Suppressor macrophage (primary cell): ENCODE results near the gene ARHGAP18.

Experiments
- DNase-seq, 4 experiments: peaks; one replicate each; pipeline ENCODE4 v3.0.0-alpha.2; 2020 to 2022
- total RNA-seq, 17 experiments: gene quantifications; one replicate each; lab custom pipeline; 2026; ENCODE audit warnings: mixed read lengths in 6 of 17, inconsistent platforms in 3 of 17; lab: John Stamatoyannopoulos, UW

Gene ARHGAP18, protein sequence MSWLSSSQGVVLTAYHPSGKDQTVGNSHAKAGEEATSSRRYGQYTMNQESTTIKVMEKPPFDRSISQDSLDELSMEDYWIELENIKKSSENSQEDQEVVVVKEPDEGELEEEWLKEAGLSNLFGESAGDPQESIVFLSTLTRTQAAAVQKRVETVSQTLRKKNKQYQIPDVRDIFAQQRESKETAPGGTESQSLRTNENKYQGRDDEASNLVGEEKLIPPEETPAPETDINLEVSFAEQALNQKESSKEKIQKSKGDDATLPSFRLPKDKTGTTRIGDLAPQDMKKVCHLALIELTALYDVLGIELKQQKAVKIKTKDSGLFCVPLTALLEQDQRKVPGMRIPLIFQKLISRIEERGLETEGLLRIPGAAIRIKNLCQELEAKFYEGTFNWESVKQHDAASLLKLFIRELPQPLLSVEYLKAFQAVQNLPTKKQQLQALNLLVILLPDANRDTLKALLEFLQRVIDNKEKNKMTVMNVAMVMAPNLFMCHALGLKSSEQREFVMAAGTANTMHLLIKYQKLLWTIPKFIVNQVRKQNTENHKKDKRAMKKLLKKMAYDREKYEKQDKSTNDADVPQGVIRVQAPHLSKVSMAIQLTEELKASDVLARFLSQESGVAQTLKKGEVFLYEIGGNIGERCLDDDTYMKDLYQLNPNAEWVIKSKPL
- total RNA-seq: 39.7 to 337 (median 229) reads per million in 17 experiments

DNA sequence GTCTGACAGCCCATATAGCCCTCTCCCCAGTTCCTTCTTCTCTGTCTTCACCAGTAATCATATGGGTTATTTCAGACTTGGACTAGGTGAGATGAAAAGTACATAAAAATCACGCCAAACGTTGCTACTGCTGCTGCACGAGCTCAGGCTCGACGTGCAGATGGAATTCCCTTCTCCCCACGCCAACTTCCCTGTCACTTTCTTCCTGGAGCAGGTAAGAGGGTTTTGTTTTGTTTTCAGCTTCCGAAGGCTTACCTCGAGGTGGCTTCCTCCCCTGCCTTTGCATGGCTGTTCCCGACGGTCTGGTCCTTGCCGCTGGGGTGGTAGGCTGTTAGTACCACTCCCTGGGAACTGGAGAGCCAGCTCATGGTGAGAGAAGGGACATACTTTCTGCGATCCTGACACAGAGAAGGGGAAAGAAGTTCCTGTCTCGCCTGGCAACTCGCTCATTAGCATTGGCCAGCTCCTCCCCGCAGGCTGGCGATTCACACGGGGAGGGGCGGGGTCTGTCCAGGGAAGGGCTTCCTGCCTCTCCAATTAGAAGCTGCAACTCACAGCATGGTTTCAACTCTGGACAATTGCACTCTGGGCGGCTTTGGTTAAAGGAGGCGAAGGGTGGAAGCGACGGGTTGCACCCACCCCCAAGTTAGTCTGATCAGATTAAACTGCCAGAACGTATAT, at the start of gene ARHGAP18:
Gene ARHGAP18, minus strand, starts transcription at position 409 of the 681 bp plus-strand sequence. Its CDS starts 41 bp downstream, at position 368.
- peak; percentile 93 to 97 (median 96) for DNase-seq

DNA sequence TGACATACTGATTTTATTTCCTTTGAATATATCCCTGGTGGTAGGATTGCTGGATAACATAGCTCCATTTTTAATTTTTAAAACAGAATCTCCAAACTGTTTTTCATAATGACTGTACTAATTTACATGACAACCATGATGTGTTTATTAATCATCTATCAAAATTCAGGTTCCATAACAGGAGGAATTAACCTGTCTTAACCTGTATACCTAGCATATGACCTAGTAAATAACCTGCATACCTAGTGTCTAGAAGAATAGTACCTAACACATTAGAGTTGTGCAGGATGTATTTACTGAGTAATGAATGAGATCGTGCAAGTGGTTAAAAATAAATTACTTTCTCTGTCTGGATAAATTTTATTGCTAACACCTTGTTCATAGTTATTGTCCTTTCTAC, 45.8 kb upstream of the ARHGAP18 start:
- no peak for DNase-seq

DNA sequence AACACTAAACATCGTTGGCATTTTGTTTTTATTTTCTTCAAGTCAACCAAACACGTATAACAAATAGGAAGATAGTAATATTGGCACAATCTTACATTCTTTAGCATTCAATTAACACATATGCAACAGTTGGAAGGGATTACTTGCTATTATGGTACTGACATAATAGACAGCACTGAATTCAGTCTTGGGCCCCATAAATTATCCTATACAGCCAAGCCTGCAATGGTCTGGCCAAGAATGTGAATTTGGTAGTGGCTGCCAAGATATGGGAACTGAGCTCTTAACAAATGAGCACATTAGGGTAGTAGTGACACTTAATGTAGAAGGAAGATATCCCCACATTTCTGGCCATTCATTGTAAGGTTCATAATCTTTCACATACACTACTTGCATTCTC, 44.8 kb upstream of the ARHGAP18 start:
- no peak for DNase-seq

DNA sequence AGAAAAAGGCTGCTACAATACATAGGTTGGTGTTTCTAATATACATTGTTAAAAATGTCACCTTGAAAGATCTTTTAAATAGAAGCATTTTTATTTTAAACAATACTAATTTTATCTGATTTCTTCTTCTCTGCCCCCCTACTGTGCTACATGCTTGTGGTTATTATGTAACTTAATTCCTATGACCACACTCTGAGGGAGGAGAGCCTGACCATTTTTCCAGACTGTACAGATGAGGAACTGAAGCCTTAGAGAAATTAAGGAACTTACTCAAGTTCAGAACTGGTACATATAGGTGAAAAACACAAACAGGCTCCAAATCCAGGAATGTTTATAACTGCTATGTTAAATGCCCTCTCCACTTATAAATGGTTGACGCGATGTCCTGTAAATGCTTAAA, 43.4 kb upstream of the ARHGAP18 start:
- DNase-seq: peak; percentile 64 to 89 (median 79)

DNA sequence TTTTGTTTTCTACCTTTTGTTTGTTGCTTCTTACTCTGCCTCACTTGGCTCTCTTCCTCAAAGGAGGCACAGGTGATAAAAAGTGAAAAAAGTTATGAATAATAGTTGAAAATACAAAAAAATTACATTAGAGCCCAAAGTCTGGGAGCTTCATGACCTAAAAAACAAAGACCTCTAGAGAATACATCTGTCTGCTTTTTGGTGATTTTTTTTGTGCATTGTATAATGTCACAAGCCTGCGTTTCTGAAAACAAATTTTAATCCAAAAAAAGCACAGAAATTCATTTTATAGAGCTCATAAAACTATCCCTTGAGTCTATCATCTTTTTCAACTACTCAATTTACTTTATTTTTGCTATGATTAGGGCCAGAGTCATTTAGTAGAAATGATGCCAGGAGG, 41.4 kb upstream of the ARHGAP18 start:
- DNase-seq: no peak

DNA sequence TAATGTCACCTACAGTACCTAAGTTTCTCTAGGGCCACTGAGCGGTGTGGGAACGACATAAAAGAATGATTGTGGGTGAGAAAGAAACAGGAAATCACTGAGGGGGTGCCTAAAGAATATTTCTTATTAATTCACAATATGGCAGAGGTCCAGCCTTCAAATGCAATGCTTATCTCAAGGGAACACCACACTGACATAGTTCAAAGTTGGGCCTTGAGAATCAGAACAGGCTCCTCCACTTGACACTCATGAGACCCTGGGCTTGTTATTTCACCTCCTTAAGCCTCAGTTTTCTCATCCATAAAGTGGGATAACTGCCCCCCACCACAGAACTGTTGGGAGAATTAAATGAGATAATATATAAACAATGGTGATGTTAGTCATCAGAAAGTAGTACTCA, 40.4 kb upstream of the ARHGAP18 start:
- DNase-seq: no peak

DNA sequence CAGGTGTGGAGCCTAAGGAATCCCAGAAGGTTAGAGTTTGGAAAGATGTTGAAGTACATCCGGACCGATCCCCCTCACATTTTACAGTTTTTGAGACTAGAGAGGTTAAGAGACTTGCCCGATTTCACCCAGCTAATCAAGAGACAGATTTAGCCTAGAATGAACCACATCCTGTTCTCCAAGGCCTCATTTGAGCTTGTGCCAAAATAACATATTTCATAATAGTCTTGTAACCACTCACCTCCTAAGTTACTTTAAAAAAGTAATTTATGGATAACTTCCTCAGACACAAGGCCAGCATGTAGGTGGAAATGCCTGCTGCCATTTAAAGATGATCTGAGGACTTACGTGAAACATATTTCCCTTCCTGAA, 39.8 kb upstream of the ARHGAP18 start:
- peak; percentile 24 to 72 (median 56) for DNase-seq

DNA sequence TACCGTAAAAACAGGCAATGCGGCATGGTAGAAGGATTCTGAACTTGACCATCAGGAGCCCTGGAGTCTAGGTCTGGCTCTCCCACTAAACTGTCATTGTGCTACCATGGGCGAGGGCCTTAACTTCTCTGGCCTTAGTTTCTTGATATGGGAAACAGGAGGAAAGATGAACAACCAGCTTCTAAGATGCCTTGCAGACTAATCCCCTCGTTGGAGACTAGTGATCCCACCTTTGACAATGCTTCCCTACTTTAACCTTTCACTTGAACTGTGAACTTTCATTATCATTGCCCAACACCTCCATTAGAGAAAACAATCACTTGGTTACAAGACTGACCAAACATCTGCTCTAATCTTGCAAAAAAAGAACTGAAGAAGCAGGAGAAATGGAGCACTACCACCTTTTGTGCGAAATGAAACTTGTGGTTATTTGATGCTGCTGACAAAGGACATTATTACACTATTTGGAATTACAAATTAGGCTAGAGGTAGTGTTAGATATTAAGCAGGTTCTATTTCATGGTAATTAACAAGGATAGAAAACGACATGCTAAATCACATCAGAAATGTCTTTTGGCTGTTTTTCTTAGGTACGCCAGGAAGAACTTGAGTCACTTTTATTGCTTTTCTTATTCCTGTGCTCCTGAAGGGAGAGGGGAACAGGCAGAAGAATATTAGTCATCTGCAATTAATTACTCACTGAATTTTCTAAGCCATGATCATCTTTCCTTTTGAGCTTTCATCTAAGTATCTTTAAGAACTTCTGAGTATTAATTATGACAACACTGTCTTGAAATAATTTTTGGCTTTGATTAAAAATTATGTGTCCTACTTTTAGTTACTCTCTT, 39.1 kb upstream of the ARHGAP18 start:
- DNase-seq: peak in 1 of 4 experiments; percentile 14

DNA sequence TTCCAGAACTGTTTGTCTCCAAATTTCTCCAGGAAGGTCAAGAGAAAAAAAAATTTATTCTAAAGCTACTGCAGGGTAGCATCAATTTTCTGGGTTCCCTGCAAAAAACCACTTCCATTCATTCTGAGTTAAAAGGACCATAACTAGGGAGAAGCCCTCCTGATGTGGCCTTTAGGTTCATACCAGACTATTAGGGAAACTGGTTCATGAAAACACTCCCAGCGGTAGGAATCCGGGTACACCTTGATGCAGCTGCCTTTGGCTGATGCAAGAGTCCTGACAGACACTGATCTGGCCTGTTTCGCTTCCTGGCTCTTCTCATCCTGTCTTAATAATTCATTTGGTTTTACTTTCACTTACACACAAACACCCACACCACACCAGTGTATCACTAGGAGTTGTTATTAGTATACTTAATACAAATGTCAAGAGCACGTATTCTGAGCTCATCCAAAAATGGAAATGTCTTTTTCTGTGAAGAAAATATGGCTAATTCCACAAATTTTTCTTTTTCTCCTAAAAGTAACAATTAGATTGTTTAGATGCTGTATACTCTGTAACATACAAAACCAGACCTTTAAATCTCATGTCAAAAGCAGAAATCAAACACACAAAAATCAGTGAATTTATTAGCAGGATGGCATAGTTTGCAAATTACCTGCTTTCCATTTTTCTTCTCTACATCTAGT, 38.4 kb upstream of the ARHGAP18 start:
- peak; percentile 19 to 53 (median 44) for DNase-seq

DNA sequence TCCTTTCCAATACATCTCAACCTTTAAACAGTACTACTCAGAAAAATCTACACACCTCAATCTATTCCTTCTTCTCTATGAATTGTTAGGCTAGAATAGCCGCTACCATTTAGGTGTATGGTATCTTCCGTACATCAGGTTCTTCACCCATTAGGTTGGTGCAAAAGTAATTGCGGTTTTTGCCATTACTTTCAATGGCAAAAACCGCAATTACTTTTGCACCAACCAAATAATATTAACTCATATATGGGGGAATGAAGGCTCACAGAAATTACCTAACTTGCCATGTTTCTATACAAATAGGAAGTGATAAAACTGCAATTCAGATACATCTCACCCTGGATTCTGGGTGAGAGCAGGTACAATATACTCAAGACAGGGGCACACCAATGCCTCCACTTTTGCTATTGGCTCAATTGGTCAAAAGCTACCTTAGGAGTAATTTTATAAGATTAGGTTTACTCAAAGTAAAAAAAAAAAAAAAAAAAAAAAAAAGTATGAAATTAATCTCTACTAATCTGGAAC, 37.7 kb upstream of the ARHGAP18 start:
- DNase-seq: no peak

DNA sequence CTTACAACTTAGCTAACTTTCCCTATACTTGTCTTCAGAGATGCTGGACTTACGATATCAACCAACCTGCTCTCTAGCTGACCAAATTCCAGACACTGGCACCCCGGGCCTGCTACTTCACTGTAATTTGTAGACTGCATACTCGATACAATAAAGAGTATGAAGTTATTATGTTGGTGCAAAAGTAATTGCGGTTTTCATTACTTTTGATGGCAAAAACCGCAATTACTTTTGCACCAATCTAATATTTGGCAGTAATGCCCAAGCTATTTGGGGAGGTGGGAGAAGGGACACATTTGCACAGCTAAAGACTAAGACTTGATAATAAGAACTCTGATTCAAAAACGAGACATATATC, 34.9 kb upstream of the ARHGAP18 start:
- DNase-seq: no peak

DNA sequence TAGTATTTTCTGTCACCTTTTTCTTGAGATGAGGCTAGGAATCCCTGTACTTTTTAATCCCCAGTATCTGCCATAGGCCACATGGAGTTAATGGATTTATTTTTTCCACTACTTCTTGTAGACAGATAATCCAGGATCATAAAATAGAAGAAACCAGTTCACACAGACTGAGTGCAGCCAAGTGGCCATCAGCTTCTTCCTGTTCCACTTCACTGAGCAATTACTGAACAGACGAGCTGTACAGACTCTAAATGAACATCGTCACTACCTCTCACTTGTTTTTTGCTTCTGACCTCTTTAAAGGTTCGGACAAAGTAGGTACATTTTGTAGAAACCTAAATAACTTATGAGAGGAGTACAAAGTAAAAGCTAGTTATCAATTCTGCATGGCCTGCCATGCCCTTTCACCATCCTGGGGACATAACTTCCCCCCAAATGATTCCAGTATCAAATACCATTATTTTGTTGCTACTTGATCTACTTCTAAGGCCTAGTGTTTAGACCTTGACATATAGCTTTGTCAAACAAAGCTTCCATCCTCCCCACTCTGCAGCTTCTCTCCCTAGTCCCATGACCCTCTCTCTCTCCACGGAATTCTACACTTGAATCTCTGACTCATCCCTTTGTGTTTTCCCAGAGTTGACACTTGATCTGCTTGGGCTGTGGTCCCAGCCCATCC, 34.4 kb upstream of the ARHGAP18 start:
- DNase-seq: no peak

DNA sequence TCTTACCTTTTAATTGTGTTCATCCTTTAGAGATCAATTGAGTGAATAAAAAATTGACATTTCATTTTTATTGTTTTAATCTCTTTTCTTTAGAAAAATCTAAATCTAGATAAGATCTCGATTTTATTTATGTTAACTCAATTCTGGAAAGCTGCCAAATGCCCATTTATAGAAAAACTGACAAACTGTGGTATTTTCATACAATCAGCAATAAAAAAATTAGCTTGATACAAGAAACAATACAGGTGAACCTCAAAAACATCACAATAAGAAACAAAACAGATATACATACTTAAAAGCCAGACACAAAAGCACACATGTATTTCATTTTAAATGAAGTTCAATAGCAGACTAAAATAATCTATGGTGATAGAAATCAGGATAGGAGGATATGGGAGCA, 30.0 kb upstream of the ARHGAP18 start:
- DNase-seq: no peak

DNA sequence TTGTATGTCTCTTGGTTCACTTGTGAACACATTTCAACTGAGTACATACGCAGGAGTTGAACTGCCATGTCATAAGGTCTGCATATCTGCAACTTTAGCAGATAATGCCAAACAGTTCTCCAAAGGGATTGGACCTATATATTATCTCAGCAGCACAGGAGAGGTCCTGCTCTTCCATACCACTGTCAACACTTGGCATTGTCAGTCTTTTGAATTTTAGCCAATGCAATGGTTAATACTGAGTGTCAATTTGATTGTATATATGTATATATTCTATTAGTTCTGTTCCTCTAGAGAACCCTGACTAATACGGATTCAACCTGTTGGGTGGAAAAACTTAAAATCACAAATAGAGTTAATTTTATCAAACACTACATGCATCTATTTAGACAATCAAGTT, 26.1 kb upstream of the ARHGAP18 start:
- DNase-seq: no peak

DNA sequence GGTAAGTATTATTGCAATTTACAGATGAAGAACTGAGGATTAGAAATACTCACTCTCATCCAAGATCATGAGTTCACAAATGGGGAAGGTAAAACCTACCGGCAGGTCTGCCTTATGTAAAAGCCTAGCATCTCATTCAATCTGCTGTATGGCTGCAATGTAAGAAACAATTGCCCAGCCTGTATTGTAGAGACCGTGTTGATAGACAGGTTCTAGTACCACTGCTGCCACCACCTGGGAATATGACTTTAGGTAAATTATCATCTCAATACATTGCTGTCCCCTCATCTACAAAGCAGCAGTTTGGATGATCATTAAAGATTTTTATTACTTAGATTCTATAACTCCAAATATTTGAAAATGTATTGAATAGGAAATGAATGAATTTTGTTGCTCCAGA, 23.3 kb upstream of the ARHGAP18 start:
- no peak for DNase-seq

DNA sequence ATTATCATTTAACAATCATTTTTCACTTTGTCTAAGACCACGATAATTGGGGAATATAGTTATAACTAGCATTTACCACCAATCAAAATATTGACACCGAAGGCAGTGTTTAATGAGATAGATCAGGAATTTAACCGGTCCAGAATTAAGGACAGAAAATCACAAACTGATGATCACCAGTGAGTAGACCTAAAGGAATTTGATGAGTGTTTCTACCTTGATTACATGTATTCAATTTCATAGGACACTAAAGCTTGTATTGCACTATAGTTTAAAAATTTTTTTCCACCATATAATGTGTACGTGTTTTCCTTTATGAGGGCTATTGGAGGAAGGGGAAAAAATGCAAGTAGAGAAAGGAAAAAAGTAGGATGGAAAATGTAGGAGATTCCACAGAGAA, 22.6 kb upstream of the ARHGAP18 start:
- DNase-seq: no peak

DNA sequence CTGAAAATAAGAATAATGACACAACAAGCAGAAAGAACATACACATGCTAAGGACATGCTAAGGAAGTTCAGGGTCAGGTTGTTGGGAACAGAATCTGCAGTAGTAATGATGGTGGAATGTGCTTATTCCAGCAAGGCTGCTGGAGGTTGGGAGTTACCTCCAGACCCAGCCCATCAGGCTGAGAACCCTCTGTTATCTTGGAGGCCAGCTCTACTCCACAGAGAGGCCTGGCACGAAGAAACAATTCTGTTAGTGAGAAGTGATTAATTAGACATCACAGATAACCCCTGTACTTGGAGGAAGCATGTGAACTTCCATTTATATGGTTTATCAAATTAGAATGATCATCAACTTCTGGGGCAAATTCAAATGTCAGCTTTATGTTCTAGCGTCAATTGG, 22.1 kb upstream of the ARHGAP18 start:
- DNase-seq: no peak

DNA sequence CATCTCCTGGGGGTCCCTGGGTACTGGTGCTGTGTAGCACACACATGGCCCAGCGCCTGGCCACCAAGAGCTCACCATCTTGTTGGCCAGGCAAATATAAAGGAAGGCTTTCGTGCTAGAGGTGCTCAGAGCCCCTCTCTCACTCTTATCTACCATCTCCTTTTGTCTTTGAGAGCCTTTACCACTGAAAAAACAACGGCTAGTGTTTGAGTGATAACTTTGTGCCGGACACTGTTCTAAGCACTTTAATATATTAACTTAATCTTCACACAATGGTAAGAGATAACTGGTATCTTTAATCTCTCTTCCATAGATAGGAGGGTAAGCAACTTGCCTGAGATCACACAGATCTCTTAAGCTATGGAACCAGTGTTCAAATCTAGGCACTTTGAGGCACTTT, 21.5 kb upstream of the ARHGAP18 start:
- DNase-seq: no peak

DNA sequence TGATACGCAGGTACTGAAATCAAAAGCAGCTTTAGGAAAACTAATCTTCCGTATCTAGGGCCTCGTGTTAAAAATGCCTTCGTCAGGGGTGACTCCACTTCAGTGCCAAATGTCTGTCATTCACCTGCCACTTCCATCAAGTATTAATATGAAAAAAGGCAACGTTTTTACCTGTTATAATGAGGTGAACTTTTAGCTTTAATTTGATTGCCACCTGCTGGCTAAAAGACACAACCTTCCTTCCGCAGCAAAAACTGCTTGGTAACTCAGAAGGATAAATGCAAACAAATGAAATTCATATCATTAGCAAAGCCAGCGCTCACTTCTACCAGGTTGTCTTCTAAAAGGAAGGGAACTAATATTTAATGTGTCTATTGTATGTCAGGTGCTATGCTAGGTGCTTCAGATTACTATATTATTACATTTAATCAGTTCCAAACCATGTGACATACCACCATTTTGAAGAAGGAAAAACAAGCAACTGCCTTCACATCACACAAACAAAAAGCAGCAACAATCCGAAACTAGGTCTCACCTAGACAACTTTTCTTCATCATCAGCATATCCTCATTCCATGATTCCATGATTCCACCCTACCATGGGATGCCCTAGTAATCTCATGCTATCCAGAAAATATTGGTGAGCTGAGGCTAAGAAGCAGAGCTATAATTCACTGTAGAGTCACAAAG, 20.6 kb upstream of the ARHGAP18 start:
- peak in 3 of 4 experiments; percentile 43 to 66 (median 54) for DNase-seq

DNA sequence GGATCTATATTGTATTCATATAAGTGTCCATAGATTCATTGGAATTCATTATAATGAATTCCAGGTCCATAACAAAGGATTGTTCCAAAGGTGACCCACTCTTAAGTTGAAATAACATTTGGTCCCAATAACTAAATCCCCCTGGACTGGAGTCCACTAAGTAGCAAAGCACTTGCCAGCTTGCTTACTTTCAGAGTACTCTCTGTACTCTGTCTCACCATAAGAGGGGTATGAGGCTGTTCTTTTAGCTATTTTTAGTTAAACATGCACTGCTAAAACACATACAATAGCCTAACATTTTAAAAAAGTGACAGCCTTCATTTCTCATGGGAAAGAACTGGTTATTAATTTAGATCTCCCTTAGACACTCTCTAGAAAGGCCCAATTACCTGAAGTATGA, 16.7 kb upstream of the ARHGAP18 start:
- DNase-seq: no peak

DNA sequence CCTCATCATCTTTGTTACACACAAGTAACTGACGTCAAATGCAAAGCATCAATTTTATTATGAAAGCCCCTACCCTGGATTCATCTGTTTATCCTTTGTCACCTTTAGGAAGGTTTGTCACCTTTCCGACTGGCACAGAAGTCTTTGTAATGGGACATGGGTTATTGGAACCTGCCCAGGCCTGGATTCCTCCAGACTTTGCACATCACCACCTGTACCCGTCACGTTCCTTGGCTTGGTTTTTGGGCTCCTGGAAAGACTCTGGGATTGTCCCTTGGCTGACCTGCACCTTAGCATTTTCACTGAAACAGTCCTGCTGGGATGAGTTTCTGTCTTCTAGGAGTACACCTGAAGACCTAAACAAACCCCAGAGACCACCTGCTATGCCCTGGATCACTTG, 15.4 kb upstream of the ARHGAP18 start:
- DNase-seq: no peak
